ENCODE data around the gene TNNI2.

TNNI2 gene

DNA sequence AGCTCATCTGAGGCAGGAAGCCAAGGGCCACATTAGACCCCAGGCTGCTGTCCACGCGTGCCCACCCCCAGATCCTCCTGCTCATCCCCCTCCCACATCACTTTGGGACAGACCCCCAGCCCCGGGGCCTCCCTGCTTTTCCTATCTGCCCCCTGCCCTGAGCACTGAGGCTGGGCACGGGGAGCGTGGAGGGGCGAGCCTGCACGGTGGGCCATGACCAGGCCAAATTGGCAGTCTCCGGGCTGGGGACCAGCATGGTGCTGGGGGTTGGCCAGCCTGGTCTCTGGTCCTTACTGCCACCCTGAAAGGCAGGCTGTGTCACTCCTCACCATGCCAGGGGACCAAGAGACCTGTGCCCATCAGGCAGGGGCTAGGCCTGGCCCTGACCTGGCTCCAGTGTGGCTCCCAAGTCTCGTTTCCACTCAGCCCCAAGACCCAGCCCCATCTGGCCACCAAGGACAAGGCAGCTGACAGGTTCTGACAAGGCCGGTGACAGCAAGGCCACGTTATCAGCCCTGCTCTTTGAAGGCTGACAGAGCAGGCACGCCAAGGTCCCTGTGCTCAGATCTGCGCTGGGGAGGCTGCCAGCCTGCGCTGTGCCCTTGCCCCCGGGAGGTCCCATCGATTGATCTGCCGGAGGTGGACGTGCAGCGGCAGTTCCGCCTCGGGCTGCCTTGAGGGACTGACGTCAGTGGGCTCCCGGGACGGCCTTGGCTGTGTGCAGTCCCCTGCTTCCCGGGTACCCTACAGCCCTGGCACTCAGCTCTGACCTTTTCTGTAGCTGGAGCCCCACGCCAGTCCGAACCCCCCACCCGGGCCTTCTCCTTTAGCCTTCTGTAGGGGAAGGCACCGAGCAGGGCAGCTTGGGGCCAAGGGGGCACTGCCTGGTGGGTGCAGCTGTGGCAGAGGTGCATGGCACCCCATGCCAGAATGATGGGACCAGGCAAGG, 3.6 kb downstream of the TNNI2 start:
- DNase-seq (ENCODE audit: low spot score), result no peak
- TF ChIP-seq CTCF (IDR thresholded peaks at IDR 0.05; ENCODE audit: extremely low read depth, missing control alignments), result no peak

- TF ChIP-seq CTCF (IDR thresholded peaks at IDR 0.05; ENCODE audit: extremely low read depth, missing control alignments), result no peak
- DNase-seq (ENCODE audit: low spot score), result no peak
These were observed 4.3 kb downstream of the TNNI2 start for GRCh38 chr11:1843098-1843473.

DNA sequence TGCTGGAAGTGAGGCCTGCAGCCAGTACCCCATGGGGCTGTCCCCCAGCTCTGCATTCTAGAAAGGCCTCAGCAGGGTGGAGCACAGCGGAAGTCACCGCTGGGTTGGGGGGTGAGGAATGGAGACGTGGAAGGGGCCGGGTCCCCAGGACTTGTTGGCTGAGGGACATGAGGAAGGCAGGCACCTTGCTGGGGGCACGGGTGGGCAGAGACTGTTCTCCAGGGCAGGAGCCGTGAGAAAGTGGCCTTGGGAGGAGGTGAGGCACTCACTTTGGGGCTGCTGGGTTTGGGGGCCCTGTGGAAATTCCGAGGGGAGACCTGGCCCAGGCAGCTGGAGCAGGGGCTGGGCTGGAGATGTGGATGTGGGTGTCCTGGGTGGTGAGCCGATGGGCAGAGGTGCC, 5.0 kb downstream of the TNNI2 start:
- no peak for DNase-seq (ENCODE audit: low spot score)
- TF ChIP-seq CTCF (IDR thresholded peaks at IDR 0.05; ENCODE audit: extremely low read depth, missing control alignments), result no peak

DNA sequence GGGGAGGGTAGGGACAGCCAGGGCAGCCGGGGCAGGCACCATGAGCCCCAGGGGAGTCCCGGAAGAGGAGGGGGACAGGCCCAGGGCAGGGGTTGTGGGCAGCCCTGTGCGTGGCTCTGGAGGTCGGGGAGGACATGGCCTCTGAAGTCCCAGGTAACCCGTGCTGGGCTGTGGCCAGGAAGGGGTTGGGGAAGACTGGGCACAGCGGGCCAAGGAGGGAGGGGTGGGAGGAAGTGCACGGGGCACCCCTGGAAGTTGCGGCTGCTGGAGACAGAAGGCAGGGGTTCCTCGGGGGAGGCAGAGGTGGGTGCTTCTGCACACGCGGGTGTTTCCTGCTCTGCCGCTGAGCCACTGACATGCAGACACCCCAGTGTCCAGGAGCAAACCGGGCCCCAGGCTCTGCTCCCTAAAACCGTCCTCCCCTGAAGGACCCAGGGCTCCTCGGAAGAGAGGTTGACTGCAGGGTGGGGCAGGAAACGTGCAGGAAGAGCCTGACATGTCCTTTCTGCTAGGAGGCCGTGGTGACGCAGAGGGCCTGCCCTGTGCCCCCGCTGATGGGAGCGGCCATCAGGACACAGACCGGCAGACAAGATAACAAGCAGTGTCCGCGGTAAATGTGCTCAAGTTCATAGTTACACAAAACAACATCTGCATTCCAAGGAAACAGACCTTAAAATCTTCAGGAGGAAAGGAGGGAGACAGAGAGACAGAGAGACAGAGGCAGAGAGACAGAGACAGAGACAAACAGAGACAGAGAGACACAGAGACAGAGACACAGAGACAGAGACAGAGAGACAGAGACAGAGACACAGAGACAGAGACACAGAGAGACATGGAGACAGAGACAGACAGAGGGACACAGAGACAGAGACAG, 5.7 kb downstream of the TNNI2 start:
- no peak for DNase-seq (ENCODE audit: low spot score)
- no peak for TF ChIP-seq CTCF (IDR thresholded peaks at IDR 0.05; ENCODE audit: extremely low read depth, missing control alignments)

- no peak for DNase-seq (ENCODE audit: low spot score)
- no peak for TF ChIP-seq CTCF (IDR thresholded peaks at IDR 0.05; ENCODE audit: extremely low read depth, missing control alignments)
These were observed 6.3 kb downstream of the TNNI2 start for GRCh38 chr11:1845095-1845429.

- DNase-seq (ENCODE audit: low spot score), result no peak
- no peak for TF ChIP-seq CTCF (IDR thresholded peaks at IDR 0.05; ENCODE audit: extremely low read depth, missing control alignments)
These were observed 7.0 kb downstream of the TNNI2 start for GRCh38 chr11:1845561-1846452.

Data from GM20000 (cell line).